GM12878 (cell line): ENCODE data around the gene WNT11.

Experiments
- EZH2 ChIP-seq: IDR thresholded peaks from 2 replicates; pipeline ENCODE4 v1.6.1; 2012; ENCODE audit warnings: low read depth, mild to moderate bottlenecking, control low read depth, inconsistent platforms, low read length, borderline replicate concordance; ENCODE audit not compliant: control insufficient read depth
- GABPA ChIP-seq: IDR thresholded peaks from 2 replicates; pipeline ENCODE4 v1.6.1; 2014; ENCODE audit warnings: antibody characterized with exemption, low read depth, mild to moderate bottlenecking, inconsistent platforms
- NFIC ChIP-seq: IDR thresholded peaks from 2 replicates; pipeline ENCODE4 v1.6.1; 2012; ENCODE audit warnings: low read depth, mild to moderate bottlenecking, inconsistent platforms, low read length, moderate library complexity
- SMC3 ChIP-seq: IDR thresholded peaks from 2 replicates; pipeline ENCODE4 v1.6.1; 2011; ENCODE audit warnings: low read length, improper control_type of control experiment, borderline replicate concordance
- TF ChIP-seq, protein P1 (sequence below): fragments of 450-650 bp; IDR thresholded peaks from 2 replicates; pipeline ENCODE4 v1.6.1; 2017; ENCODE audit warnings: antibody characterized with exemption, mild to moderate bottlenecking, moderate library complexity
- TF ChIP-seq, protein P2 (sequence below): fragments of 450-650 bp; IDR thresholded peaks from 2 replicates; pipeline ENCODE4 v1.6.1; 2016; ENCODE audit warnings: mild to moderate bottlenecking
- TF ChIP-seq, protein P3 (sequence below), 3 experiments: IDR thresholded peaks in 2 of 3; conservative IDR thresholded peaks in 1 of 3; 2 replicates each; pipeline ENCODE4 v1.5.1; 2011; ENCODE audit warnings: low read depth in 3 of 3, low read length in 3 of 3, mild to moderate bottlenecking in 3 of 3, control low read depth in 2 of 3, moderate library complexity in 2 of 3, inconsistent platforms in 1 of 3, mixed read lengths in 1 of 3; ENCODE audit not compliant: control insufficient read depth in 2 of 3, insufficient read depth in 1 of 3; ENCODE audit errors: extremely low read depth in 1 of 3

DNA sequence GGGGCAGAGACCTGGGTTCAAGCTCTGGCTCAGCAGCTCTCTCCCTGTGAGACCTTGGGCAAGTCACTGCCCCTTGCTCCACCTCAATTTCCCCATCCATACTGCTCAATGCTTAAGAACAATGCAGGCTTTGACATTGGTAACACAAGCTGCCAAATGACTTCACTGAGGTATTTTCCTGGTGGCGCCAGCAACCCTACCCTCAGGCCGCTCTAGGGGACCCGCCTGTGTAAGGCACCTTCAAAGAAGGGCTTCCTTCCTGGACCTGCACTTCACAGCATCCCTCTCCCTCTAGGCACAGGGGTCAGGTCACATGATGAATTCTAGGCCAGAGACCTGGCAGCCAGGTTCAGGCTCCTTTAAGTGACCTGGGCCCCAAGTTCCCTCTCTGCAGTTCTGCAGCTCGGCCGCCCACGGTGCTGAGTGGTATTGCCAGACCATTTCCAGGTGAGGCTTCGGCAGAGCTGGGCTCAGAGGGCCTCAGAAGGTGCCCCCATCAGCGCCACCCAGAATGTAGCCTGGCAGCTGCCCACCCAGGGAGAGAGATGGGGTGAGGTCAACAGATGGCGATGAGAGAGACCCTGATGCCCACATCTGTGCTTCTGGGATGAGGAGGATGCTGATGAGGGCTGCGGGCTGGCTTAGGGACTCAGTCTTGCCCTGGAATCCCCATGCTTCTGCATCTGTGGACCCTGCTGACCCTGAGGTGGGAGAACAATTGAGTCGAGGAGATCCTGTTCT, 4.5 kb downstream of the WNT11 start:
- TF ChIP-seq SMC3, result no peak
- no peak for TF ChIP-seq NFIC
- no peak for TF ChIP-seq EZH2
- TF ChIP-seq, protein P1, sequence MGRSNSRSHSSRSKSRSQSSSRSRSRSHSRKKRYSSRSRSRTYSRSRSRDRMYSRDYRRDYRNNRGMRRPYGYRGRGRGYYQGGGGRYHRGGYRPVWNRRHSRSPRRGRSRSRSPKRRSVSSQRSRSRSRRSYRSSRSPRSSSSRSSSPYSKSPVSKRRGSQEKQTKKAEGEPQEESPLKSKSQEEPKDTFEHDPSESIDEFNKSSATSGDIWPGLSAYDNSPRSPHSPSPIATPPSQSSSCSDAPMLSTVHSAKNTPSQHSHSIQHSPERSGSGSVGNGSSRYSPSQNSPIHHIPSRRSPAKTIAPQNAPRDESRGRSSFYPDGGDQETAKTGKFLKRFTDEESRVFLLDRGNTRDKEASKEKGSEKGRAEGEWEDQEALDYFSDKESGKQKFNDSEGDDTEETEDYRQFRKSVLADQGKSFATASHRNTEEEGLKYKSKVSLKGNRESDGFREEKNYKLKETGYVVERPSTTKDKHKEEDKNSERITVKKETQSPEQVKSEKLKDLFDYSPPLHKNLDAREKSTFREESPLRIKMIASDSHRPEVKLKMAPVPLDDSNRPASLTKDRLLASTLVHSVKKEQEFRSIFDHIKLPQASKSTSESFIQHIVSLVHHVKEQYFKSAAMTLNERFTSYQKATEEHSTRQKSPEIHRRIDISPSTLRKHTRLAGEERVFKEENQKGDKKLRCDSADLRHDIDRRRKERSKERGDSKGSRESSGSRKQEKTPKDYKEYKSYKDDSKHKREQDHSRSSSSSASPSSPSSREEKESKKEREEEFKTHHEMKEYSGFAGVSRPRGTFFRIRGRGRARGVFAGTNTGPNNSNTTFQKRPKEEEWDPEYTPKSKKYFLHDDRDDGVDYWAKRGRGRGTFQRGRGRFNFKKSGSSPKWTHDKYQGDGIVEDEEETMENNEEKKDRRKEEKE, result no peak
- TF ChIP-seq, protein P2, sequence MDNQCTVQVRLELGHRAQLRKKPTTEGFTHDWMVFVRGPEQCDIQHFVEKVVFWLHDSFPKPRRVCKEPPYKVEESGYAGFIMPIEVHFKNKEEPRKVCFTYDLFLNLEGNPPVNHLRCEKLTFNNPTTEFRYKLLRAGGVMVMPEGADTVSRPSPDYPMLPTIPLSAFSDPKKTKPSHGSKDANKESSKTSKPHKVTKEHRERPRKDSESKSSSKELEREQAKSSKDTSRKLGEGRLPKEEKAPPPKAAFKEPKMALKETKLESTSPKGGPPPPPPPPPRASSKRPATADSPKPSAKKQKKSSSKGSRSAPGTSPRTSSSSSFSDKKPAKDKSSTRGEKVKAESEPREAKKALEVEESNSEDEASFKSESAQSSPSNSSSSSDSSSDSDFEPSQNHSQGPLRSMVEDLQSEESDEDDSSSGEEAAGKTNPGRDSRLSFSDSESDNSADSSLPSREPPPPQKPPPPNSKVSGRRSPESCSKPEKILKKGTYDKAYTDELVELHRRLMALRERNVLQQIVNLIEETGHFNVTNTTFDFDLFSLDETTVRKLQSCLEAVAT, result no peak
- TF ChIP-seq, protein P3, sequence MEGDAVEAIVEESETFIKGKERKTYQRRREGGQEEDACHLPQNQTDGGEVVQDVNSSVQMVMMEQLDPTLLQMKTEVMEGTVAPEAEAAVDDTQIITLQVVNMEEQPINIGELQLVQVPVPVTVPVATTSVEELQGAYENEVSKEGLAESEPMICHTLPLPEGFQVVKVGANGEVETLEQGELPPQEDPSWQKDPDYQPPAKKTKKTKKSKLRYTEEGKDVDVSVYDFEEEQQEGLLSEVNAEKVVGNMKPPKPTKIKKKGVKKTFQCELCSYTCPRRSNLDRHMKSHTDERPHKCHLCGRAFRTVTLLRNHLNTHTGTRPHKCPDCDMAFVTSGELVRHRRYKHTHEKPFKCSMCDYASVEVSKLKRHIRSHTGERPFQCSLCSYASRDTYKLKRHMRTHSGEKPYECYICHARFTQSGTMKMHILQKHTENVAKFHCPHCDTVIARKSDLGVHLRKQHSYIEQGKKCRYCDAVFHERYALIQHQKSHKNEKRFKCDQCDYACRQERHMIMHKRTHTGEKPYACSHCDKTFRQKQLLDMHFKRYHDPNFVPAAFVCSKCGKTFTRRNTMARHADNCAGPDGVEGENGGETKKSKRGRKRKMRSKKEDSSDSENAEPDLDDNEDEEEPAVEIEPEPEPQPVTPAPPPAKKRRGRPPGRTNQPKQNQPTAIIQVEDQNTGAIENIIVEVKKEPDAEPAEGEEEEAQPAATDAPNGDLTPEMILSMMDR (IDR thresholded peaks at IDR 0.05 in 2 of 3, conservative IDR thresholded peaks at IDR 0.05 in 1 of 3; ENCODE audit: control insufficient read depth in 2 of 3, extremely low read depth in 1 of 3, insufficient read depth in 1 of 3, low read depth in 3 of 3, low read length in 3 of 3), result no peak
- TF ChIP-seq GABPA, result no peak
